Dermis microvascular lymphatic vessel endothelial cell (primary cell): ENCODE results near the gene CHST2. TPM values are rescaled to one million over a fixed set of nuclear protein-coding genes. Genes with fewer than 3 reads are reported as not detected.
A peak's percentile ranks its signal among the peaks of the same experiment; 100 is the strongest.
"Not testable (repeated sequence)": the region's sequence is repeated elsewhere in the genome, so short reads cannot be mapped to it uniquely, and the experiment has no call there.

Source experiments
- DNase-seq, 2 donors: peaks; one replicate each; pipeline versions ENCODE4 v3.0.0 to v3.0.0-alpha.2; 2010; ENCODE audit warnings: low read depth in 2 of 2
- total RNA-seq: library from RNA; depleted of rRNA; stranded (reverse); fragments of >200 nt; gene quantifications from 2 replicates; pipeline ENCODE4 v1.2.1, GENCODE V29; 2014

The CHST2 gene, protein sequence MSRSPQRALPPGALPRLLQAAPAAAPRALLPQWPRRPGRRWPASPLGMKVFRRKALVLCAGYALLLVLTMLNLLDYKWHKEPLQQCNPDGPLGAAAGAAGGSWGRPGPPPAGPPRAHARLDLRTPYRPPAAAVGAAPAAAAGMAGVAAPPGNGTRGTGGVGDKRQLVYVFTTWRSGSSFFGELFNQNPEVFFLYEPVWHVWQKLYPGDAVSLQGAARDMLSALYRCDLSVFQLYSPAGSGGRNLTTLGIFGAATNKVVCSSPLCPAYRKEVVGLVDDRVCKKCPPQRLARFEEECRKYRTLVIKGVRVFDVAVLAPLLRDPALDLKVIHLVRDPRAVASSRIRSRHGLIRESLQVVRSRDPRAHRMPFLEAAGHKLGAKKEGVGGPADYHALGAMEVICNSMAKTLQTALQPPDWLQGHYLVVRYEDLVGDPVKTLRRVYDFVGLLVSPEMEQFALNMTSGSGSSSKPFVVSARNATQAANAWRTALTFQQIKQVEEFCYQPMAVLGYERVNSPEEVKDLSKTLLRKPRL
- 2.1 and 3.7 TPM in 2 replicates for total RNA-seq

DNA sequence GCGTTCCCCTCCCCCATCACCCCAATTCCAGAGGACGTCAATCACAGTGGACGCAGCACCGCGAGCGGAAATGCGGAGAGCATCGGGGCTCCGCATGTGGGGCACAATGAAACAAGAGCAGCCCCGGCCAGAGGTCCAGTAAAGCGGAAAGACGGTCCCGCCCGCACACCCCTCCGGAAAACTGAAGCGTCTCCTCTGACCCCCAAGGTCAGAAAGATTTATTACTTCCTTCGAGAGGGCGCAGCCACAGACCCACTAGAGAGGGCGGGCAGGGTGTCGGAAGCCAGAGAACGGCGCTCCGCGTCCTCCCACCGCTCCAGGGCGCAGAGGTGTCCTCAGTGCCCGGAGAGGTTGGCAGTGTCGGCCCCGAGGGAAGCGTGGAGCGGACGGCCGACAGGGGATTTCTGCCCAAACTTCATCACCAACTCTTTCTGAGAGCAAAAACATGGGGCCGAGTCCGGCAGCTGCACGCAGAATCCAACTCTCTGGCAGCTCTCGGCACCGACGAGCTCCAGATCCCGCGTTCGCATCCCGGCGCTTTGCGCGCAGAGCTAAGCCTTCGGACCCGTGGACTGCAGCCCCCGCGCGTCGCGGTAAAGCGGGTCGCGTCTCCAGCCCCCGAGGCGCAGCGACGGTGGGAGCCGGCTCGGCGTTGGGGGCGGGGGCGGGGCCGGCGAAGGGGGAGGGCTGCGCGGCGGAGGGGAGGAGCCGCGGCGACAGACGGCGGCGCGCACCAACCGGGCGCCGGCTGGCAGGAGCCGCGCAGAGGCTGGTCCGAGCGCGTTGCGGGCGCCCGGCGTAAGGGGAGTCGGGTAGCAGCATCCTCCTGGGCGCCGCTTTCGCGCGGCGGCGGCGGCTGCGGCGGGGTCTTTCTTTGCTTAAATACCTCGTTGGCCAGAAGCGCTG is at the start of gene CHST2:
Gene CHST2 (plus strand): TSS at position 763 of the 906 bp plus-strand sequence. CDS start 1,046 bp downstream, outside the sequence.
- peak in 1 of 2 donors; percentile 88 for DNase-seq

DNA sequence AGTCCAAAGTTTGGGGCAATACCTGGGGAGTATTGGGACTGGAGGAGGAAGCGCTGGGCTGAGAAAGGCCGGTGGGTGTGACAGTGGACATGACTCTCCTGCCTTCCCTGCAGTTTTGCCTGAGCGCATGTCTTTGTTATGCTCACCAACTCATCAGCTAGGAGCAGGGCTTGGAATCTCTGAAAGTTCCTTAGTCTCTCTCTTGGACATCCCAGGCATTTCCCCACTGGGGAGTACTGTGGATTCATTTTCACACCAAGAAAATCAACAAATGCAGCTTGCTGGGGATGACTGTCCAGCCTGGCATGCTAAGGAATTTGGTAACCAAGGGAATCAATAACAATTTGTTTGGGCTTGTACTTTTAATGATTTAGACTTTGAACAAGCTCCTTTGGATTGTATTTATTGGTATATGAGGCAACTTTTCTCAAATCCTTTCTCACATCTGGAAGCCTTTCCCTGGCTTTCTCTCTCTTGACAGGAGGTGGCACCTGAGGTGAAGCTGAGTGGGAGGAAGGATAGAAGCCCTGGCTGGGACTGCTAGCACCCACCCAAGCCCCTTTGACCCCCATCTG is 48.5 kb upstream of the CHST2 start:
- DNase-seq, result peak in 1 of 2 donors; percentile 9

DNA sequence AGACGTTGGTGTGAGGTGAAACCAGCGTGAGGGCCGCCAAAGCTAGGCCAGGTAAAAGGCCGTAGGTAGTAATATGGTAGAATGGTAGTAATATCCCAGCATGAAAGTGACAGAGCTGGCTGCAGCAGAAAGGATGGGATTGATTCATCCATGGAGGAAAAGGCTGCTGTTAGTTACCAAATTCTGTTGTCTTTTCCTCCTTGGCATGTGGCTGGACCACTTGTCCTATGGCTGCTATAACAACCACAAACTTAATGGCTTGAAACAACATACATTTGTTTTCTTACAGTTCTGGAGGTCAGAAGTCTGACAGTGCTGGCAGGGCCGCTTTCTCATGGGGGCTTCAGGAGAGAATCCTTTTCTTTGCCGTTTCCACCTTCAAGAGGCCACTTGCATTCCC is 47.8 kb upstream of the CHST2 start:
- DNase-seq, result no peak

DNA sequence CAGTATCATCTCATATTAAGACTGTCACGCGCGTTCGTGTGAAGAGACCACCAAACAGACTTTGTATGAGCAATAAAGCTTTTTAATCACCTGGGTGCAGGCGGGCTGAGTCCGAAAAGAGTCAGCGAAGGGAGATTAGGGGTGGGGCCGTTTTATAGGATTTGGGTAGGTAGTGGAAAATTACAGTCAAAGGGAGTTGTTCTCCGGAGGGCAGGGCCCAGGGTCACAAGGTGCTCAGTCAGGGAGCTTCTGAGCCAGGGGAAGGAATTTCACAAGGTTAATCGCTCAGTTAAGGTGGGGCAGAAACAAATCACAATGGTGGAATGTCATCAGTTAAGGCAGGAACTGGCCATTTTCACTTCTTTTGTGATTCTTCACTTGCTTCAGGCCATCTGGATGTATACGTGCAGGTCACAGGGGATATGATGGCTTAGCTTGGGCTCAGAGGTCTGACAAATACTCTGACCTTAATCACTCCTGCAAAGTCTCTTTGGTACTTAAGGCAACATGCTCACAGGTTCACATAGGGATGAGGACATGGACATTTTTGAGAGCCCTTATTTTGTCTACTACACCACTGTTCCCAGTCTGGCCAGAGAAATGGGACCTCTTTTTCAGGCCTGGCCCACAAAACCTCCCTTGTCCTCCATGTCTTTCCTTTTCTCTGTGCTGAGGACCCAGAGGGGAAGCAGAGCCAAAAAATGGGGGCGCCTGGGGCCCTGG is 47.1 kb upstream of the CHST2 start:
- not testable (repeated sequence) for DNase-seq

DNA sequence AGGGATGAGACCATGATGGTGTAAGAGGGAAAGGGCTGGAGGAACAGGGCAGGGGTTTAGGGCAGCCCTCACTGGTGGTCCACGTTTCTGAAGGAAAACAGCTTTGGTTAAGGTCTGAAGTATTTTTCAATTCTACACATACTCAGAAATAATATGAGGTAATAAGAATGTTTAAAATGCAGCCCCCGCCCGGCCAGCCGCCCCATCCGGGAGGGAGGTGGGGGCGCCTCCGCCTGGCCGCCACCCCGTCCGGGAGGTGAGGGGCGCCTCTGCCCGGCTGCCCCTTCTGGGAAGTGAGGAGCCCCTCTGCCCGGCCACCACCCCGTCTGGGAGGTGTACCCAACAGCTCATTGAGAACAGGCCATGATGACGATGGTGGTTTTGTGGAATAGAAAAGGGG is 46.0 kb upstream of the CHST2 start:
- DNase-seq, result not testable (repeated sequence)

DNA sequence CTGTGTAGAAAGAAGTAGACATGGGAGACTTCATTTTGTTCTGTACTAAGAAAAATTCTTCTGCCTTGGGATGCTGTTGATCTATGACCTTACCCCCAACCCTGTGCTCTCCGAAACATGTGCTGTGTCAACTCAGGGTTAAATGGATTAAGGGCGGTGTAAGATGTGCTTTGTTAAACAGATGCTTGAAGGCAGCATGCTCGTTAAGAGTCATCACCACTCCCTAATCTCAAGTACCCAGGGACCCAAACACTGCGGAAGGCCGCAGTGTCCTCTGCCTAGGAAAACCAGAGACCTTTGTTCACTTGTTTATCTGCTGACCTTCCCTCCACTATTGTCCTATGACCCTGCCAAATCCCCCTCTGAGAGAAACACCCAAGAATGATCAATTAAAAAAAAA is 45.6 kb upstream of the CHST2 start:
- DNase-seq, result not testable (repeated sequence)

DNA sequence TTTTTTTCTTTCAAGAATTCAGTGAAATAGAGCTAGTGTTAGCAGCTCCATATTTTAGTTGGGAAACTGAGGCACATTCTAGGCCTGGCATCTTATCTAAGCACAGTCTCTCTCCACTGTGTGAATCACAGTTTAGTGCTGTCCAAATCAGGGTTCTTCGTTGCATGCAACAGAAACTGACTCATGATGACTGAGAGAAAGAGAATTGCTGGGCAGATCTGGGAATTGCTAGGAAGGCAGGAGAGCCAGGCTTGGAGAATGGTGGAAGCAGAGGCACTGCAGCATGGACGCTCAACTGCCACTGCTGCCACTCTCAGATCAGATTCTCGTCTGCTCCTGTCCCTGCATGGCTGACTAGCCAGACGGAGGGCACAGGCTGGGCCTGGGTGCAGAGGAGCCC is 40.7 kb upstream of the CHST2 start:
- DNase-seq, result no peak

DNA sequence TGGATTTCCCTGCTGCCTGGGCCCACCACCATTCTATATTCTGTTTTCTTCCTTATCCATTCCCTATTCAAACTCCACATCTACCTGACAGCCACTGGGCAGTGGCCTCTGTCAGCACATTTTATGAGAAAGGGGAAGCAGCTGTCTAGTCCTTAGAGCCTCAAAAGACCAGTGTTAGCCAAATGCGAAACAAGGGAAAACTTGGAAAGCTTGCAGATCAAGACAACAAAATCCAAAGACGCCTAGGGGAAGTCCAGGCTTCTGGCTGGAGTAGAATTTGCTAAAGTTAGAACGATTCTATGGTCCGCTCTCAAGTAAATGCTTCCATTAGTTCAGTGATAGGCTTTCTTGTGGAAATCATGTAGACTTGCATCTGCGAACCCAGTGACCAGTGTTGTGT is 39.4 kb upstream of the CHST2 start:
- DNase-seq, result no peak

DNA sequence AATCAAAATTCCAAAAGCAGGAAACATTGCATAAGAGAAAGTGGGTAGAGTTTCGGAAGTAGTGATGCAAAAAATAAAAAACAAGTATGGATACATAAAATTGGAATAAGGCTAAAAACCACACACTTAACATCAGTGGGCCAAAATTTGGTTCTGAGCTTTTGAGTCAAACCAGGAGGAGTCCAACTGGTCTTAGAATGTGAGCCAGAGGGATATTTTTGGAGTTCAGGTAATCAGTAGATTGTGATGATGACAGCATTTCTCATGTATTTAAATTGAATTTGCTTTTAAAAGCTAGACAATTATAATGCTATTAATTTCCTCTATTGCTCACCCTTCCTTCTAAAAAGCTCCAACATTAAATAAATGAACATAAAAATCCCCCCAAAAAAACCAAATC is 38.2 kb upstream of the CHST2 start:
- no peak for DNase-seq

DNA sequence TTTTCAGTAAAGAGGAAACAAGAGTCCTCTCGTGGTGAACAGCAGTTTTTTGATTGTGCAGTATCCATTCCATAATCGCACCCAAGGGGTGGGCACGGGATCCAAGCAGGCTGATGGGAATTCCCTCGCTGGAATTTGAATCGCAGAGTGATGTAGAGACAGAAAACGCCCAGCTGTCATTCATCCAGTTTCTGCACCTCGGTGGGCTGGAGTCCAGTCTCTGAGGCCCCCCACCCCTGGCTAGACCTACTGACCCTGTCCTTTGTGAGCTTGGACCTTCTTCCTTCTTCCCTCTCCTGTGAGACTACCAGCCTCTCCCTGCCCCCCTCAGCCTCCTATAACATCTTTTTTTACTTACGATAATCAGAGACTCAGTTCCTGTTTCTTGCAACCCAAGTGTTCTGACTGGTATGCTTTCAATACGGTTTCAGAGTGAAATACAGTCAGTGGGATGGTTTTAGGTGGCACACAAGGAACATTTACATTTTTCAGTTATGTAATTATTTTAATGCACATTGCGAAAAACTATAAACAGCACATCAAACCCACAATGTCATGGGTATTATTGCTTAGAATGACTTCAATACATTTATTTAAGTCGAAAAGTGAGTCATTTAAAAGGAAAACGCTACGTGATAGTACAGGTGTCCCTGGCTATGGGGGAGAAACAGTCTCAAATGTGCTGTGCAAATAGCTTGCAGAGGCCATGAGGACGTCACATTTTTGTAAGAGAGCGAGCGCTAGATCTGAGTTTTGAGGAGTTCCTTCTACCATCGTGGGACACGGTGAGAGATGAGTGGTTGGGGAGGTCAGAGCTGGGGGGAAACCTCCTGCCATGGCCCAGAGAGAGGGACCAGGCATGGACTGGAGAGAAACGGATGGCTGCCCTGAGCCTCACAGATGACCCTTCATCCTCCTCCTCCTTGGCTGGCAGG is 37.5 kb upstream of the CHST2 start:
- DNase-seq, result no peak

DNA sequence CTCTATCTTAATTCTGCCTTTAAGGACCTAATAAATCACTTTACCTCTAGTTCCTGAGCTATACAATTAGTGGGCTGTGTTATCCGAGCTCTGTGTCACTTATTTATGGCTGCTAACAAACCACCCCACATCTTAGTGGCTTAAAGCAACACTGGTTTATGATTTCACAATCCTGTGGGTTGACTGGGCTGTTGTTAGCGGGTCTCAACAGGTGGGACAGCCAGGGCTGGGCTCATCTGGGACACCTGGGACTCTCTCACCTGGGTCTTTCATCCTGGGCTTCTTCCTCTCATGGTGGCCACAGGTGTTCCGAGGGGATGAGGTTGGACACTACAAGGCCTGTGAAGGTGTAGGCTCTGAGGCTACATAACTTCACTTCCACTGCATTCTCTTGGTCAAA is 35.8 kb upstream of the CHST2 start:
- no peak for DNase-seq

DNA sequence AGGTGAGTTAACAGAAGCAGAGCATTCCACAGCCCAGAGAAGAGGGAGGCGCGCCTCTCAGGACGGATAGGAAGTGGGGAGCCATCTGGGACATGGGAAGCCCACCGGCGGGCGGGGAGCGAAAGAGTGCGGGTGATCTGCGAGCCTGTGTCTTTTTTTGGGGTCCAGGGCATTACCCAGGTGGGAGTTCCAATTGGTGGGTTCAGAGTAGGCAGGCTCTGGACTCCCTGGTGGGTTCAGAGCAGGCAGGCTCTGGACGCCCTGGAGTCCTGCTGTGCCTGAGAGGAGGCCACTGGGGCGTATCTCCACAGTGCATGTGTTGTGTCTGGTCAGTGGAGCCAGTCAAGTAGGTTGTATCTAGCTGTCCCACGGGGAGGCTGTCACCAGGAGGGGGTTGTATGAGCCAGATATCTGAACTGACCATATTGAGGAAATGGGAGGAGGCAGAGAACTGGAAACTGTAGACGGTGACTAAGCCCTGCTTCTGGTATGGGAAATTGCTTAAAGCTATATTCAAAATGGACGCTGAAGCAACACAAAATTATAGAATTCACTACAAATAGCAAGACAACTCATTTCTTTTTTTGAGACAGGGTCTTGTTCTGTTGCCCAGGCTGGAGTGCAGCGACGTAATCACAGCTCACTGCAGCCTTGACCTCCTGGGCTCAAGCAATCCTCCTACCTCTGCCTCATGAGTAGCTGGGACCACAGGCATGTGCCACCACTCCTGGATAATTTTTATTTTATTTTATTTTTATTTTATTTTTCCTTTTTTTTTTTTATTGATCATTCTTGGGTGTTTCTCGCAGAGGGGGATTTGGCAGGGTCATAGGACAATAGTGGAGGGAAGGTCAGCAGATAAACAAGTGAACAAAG is 34.5 kb upstream of the CHST2 start:
- peak; percentile 11 to 85 for DNase-seq

DNA sequence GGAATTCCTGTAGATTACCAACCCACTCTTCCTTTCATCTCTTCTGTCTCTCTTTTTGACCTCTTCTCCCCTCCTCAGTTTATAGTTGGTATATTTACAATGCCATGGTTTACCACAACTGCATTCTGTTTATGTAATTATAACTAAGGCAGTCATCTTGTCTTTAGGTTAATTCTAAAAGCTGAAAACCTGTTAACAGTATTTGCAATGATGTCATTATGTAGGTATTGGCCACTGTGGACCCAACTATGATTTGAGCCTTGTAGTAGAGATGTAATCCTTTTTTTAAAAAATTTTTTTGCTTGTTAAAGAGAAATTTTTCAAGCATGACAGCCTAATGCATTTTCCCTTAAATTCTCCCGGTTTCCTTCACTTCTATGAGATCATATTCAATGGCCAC is 30.7 kb upstream of the CHST2 start:
- DNase-seq, result no peak

DNA sequence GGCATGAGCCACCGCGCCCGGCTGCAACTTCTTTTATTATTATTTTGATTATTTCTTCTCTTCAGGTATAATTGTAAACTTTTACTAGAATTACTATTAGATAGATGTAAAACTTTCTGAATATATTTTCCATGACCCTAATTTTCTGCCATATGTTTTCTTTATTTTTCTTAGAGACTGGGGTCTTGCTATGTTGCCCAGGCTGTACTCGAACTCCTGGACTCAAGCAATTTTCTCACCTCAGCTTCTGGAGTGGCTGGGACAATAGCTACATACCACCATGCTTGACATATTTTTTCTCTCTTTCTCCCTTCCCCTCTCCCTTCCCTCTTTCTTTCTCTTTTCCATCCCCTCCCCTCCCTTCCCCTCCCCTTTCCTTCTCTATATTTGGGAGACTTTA is 29.6 kb upstream of the CHST2 start:
- no peak for DNase-seq

DNA sequence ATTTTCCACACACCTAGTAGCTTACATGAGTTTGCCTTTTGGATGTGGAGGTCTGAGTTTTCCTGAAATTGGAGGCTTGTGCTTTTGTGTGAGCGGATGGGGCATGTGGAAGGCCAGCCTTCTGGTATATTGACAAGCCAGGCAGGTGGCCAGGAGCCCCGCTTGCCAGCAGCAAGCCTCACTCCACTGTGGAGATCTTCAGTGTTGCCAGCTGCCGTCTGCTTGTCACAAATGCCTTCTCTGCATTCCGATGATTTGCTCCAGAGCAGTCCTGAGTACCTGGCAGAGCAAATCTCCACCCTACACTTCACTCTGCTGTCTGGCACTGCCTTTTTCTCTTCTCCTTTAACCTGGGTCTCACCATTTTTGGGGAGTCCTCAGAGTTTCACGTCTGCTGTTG is 29.1 kb upstream of the CHST2 start:
- no peak for DNase-seq

DNA sequence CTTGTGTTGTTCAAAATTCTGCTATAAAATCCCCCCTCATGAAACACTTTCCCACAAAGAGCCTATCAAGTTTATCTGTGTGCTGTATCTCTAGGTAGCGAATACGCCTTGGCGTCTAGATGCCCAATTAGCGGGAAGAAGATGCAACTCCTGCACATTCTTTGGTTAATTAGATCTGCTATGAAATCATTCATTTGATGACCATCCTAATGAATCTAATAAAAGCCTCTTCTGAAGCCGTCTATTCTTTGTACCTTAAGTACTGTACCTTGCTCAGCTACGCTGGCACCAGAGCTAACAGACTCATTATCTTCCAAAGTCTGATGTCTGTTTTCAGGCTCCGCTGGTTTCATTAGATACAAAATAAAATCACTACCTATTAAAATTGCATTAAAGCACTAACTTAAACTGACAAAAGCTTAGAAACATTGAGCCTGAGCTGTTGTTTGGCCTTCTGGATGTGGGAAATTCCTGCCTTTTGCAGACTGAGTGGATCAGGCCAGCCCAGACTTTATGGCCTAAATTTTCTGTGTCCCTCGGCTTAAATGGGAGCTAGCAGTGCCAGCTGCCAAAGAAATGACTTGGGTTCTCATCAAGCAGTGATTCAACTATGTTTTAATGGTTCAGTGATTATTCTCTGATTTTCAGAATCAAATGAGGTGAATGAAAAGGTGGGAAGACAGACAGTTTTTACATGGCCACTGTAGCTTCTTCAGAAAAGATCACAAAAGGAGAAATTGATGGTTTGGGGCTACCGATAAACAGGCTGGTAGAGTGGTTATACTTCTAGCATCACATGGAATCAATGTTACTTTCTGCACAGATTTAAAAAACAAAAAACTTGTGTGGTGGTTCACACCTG is 28.4 kb upstream of the CHST2 start:
- no peak for DNase-seq

DNA sequence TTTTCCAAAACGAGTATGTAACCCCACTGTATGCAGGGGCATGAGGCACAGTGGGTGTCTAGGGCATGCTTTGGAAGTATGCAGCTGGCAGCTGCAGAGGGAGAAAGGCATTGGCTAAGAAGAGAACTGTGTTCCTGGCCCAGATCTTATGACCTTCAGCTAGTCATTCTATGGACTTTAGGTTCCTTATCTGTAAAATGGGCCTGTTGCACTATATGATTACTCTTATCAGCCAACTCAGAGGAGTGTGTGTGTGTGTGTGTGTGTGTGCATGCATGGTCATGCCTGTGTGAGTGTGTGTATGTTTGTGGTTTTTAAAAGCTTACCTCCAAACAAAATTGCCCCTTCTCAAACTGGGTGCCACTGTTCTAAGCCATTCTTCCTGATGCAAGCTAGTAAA is 27.4 kb upstream of the CHST2 start:
- DNase-seq, result no peak

DNA sequence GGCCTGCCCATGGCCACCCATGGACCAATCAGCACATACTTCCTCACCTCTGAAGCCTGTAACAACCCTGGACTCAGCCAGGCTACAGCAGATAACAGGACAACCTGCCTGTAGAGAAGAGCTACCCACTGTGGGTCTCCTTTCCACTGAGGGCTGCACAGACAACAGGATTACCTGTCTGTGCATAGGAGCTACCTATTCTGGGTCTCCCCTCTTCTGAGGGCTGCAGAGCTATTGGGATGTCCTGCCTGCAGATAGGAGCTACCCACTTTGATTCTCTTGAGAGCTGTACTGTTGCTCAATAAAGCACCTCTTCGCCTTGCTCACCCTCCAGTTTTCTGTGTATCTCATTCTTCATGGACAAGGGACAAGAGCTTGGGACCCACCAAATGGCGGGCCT is 23.8 kb upstream of the CHST2 start:
- no peak for DNase-seq
